ENCODE data around the gene H6PD.

Gene H6PD

DNA sequence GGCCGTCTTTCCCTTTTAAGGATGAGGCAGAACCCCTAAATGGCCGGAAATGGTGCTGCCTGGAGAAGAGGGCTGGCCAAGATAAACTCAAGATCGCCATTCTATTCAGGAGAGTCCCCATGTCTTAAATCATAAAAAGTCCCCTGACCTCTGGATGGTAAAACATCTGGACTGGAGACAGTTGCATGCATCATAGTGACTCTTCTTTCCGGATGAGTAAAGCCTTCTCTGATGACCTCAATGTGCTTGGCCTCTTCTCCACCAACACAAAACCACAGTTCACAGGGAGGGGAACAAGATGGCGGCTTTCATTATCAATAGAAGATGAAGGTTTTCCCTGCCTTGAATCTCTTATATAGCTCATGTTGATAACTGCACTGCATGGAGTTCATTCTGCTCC lies 27.5 kb upstream of the H6PD start:
- DNase-seq: no peak

DNA sequence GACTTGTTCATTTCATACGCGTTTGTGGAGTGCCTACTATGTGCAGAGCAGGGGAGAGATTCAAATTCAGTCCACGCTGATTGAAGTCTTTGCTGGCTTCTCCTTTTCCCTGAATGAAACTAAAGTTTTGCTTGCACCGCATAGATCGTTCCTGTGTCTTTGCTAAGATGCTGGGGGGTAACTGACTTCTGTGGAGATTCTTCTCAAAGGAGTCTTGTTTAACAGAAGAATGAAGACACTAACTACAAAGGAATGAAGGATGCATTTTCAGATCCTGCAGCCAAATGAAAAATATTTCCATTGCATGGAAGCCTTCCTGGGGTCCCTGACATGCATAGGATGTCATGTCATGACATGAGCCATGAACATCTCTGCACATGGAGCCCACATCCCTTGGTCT lies 26.9 kb upstream of the H6PD start:
- no peak for DNase-seq

DNA sequence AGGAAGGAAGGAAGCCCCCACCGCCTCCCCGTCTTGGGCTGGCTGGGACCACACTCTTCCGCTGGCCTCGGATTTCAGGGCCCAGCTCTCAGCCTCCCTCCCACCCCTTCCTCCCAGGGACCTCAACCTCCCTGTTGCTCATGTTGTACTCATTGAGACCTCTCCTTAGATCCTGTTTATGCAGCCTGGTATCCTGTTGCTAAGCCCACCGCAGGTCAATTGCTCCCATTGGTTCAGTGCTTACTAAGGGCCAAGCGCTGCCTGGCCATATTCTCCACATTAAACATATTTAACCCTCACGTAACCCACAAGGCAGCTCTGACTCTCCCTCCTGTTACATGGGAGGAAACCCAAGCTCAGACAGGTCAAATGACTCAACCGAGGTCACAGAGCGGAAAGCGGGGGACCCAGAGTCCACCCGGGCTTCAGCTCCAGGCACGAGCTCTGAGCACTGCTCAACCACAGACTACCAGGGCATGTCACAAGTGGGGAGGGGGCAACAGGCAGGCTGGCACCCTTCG lies 23.2 kb upstream of the H6PD start:
- DNase-seq: no peak

DNA sequence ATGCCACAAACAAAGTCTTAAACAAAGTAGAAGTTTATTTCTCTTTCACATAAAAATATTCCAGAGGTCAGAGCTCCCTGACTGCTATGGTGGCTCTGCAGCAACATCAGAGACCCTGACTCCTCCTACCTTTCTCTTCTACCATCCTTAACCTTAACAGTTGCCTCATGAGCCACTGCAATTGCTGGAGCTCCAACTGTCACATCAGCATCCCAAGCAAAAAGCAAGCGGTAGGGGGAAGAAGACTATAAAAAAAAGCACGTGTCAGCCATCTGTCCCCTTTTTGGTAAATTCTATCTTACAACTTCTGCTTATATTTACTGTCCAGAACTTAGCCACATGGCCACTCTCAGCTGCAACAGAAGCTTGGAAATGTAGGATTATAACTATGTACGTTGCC lies 21.8 kb upstream of the H6PD start:
- DNase-seq: no peak

DNA sequence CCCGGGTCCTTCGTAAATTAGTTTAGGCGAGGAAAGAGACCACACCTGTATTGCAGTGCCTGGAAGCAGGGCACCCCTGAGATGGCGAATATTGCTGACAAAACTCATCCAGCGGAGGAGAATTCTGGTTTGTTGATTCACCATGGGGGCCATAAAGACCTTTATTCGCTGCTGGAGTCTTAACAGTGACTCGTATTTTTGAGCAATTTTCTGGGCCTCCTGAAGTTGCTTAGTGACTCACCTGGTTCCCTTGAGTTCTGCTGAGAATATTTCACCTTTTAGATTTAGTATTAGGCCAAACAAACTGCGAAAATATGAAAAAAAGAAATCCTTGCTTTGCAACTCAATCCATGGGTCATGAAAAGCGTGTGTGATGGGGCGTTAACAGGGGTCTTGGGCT lies 20.6 kb upstream of the H6PD start:
- DNase-seq: no peak

DNA sequence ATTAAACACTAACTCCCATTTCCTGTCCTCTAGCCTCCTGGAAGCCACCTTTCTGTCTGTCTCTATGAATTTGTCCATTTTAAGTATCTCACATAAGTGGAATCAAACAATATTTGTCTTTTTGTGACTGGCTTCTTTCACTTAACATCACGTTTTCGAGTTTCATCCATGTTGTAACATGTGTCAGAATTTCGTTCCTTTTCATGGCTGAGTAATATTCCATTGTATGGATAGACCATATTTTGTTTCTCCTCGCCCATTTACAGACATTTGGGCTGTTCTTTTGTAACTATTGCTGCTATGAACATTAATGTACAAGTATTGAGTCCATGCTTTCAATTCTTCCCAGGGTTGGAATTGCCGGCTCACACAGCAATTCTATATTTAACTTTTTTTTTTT lies 15.7 kb upstream of the H6PD start:
- DNase-seq: no peak

DNA sequence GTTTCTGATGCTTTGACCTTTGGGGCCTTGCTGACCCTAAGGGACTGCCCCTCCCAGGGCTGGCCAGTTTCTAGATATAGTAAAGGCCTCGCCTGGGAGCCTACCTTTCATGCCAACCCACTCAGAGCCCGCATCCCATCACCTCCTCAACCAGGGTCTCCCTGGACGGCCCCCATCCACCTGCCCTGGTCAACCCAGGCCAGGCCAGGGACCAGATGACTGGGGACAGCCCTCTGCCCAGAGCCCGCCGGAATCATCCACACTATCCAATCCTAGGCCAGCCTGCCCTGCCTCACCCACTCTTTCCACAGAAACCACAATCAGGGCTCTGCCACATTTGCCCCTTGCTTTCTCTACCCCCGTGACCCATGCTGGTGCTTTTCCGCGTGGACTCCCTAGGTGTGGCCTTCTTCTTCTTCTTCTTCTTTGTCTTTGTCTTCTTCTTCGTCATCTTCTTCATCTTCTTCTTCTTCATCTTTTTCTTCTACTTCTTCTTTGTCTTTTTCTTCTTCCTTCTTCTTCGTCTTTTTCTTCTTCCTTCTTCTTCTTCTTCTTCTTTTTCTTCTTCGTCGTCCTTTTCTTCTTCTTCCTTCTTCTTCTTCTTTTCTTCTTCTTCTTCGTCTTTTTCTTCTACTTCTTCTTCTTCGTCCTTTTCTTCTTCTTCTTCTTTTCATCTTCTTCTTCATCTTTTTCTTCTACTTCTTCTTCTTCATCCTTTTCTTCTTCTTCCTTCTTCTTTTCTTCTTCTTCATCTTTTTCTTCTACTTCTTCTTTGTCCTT lies 11.5 kb upstream of the H6PD start:
- no peak for DNase-seq

DNA sequence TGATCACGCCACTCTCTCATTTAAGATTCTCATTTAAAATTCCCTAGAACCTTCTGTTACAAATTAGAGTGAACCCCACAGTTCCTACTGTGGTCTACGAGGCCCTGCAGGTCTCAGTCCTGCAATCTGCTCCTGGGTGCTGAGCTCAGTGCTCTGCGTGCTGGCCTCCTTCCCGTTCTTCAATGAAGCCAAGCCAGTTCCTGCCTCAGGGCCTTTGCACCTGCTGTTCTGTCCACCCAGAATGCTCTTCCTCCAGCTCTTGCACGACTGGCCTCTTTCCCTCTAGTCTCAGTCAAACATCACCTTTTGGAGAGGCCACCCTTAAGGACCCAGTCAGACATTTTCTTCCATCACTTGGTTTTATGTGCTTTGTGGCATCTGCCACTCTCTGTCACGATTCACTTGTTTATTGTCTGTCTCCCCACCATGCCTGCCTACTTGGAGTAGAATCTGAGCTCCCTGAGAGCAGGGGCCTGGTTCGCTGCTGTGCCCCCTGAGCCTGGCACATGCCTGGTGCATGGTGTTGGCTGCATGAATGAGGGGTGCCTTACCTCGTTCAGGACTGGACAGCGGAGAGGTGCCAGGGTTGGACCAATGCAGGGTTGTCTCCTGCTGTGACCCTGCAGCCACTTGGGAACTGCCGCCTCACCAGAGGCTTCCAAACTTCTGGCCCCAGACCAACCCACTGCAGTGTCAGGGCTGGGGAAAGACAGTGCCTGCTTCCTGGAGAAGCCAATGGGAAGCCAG lies 9.7 kb upstream of the H6PD start:
- no peak for DNase-seq

DNA sequence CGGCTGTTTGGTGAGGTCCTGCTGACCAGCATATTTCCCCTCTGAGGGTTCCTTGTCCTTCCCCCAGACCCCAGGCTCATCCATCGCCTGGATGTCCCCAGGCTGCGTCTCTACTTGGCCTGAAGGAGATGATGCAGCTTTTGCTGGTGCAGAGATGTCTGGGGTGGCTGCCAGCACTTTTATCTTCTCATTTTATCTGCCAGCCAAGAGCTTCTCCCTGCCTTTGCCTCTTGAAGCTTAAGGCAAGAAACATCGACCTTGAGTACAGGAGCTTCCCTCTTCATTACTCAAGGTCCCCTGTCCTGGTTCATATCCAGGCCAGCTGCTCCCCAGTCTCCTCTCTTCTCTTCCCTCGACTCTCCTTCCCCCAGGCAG lies 9.2 kb upstream of the H6PD start:
- DNase-seq: no peak

DNA sequence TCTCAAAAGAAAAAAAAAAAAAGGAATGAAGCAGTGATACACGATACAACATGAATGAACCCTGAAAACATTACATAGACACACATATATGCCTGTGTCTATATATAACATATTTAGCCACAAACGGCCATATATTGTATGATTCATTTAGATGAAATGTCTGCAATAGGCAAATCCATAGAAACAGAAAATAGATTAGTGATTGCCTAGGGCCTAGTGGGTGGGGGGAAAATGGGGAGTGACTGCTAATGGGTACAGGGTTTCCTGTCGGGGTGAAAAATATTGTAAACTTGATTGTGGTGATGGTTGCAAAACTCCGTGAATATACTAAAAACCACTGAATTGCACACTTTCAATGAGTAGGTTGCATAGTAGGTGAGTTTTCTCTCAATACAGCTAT lies 6.0 kb upstream of the H6PD start:
- no peak for DNase-seq

DNA sequence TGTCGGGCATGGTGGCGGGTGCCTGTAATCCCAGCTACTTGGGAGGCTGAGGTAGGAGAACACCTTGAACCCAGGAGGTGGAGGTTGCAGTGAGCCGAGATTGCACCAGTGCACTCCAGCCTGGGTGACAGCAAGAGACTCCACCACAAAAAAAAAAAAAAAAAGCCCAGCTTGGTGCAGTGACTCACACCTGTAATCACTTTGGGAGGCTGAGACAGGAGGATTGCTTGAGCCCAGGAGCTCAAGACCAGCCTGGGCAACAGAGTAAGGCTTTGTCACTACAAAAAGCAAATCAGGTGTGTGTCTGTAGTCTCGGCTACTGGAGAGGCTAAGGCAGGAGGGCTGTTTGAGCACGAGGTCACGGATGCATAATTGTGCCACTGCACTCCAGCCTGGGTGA lies 5.0 kb upstream of the H6PD start:
- no peak for DNase-seq

DNA sequence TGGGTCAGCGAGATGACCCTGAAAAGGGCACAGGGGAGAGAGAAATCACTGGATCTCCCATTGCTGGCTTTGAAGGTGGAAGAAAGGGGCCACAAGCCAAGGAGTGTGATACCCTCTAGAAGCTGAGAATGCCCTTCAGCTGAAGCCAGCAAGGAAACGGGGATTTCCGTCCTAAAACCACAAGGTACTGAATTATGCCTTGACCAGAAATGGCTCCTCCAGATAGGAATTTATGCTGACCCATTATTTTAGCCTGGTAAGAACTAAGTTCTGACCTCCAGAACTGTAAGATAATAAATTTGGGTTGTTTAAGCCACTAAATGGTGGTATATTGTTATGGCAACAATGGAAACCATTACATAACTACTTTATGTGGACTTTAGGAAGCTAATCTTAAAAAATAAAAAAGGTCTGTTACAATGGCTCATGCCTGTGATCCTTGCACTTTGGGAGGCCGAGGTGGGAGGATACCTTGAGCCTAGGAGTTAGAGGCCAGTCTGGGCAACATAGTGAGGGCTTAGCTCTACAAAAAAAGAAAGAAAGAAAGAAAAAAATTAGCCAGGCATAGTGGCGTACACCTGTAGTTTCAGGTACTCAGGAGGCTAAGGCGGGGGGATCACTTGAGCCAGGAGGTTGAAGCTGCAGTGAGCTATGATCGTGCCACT lies 3.6 kb upstream of the H6PD start:
- DNase-seq: no peak

DNA sequence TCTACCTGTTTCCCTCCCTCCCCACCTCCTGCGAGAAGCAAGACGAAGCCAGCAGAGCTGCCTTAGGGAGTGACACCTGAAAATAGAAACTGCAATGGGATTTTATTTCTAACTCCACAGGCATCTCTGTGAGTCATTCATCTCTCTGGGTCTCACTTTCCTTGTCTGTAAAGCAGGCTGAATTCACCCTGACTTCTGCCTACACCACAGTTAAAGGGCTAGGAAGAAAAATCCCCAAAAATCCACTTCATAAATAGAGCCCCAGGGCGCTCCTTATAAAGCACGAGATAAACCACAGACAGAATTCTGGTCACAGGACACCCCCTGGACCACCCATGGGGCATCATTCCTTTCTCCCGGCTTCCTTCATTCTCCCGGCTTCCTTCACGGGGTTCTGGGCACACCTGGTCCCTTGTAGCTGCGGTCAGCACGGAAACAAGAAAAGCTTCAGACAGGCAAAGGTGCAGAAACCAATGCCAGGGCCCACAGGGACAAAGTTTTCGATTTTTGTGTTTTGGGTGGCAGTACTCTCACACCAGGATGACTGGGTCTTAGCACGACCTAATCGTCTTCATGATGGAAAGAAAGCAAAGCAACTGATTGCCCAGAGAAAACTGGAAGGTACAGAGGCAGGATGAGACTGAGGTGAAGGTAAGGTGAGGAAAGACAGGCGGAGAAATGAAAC lies 2.8 kb upstream of the H6PD start:
- DNase-seq: no peak

DNA sequence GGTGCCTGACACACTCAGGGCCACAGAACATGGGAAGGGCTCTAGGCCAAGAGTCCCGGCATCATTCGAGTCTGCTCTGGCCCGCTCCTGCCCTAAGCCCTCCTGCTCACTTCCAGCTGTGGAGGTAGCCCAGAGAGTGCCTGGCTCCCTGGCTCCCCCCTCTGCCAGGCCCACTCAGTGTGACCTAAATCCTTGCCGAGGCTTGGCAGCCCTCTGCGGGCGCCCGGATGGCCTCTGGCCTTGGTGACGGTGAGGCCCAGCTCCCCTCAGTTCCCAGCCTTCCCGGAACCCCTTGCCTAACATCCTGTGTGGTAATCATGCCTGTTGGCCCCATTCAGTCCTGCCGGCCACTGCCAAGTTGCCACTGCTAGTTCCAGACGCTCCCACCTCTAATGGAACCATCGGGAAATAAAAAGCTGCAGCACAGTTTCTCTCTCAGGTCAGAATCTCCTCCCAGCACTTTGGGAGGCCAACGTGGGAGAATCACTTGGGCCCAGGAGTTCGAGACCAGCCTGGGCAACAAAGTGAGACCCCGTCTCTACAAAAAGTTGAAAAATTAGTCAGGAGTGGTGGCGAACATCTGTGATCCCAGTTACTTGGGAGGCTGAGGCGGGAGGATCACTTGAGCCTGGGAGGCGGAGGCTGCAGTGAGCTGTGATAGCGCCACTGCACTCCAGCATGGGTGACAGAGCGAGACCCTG lies 1.2 kb upstream of the H6PD start:
- DNase-seq: no peak

DNA sequence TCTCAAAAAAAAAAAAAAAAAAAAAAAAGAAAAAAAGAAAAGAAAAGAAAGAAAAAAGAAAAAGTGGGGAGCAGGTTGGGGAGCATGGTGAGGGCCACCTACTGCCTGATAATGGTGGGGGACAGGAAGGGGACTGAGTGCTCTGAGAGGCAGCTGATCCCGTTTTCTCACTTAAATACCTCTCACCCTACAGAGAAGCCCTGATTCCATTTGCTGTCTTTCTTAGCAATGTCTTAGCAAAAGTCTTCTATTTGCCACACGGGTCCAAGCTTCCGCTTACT lies 692 bp upstream of the H6PD start:
- no peak for DNase-seq

DNA sequence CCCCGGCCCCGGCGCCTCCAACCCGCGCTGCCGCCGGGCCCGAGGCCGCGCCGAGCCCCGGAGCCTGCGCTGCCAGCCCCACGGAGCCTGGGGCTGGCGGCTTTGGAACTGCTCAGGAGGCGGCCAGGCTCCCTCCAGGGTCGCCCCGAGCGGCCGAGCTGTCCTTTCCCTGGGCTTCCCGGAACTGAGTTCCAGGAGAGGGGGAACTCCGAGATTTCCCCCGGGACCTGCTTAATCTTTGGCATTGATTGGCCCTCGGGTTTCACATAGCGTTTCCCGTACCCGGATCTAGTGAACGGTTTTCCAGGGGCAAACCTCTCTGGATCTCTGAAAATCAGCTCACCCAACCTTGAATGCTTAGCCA lies 504 bp downstream of the H6PD start:
- no peak for DNase-seq

DNA sequence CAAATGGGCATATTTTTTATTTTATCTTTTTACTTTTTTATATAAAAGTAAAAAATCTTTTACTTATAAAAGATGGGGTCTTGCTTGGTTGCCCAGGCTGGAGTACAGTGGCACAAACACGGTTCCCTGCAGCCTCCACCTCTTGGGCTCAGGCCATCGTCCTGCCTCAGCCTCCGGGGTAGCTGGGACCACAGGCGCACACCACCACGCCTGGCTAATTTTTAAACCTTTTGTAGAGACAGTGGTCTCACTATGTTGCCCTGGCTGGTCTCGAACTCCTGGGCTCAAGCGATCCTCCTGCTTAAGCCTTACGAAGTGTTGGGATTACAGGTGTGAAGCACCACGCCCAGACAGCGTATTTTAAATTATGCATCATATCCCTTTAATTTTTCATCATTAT lies 986 bp downstream of the H6PD start:
- no peak for DNase-seq

DNA sequence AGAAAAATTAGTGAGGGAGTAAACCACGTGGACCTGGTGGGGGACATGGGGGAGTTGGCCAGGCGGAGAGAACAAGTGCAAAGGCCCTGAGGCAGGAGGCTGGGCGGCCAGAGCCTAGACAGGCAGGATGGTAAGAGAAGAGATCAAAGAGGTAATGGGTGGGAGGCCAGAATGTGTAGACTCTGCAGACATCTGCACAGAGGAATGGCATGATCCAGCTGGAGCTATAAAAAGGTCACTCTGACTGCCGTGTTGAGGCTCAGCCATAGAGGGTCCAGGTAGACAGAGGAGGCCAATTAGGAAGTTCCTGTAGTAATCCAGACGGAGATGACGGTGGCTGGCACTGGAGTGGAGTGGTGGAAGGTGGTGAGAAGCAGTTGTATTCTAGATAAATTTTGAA lies 3.6 kb downstream of the H6PD start:
- no peak for DNase-seq

DNA sequence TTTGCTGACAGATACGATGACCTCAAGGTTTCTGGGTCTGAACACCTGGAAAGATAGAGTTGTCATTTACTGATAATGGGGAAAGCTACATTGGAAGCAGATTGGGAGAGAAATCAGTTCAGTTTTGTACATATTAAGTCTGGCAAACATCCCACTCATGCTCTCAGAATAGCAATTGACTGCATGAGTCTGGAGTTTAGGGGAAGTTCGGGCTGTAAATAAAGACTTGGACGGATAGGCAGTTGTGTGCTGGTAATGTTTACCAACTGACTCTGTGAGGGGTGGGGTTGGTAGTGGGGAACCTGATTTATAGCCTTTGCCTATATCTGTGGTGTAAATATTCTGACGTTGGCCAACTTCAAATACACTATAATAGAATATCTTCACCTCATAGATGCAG lies 4.0 kb downstream of the H6PD start:
- no peak for DNase-seq

DNA sequence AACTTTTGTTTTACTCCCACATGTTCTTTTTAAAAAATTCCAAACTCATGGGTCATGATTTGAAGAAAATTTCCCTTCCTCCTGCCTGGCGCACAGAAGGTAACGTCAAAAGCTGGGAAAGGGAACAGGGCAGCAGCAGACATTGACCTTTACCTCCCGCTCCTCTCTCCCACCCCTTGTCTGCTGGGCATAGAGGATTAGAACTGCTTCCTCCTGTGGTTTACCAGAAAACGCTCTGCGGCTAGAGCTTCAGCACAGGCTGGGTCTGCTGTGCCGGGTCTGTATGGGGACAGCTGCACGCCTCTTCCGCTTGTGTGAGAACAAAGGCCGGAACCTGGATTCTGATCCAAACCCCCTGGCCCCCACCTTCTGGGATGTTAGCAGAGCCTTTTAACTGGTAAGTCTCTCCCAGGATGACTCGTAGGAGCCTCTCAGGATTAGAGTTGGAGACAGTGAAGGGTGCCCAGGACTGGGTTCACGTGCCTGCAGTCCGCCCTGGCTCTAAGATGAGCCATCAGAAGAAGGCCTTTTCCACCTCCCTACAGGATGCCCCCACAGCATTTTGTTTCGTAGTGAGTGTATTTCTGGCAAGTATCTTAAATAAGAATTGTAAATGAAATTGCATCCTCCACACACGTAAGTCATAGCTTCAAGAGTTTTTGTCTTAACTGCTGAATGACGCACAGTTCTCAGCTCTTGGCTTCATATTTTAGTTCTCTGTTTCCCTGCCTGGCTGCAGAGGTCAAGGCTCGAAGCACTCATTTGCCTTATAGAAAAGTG lies 5.2 kb downstream of the H6PD start:
- DNase-seq: peak; percentile 31

DNA sequence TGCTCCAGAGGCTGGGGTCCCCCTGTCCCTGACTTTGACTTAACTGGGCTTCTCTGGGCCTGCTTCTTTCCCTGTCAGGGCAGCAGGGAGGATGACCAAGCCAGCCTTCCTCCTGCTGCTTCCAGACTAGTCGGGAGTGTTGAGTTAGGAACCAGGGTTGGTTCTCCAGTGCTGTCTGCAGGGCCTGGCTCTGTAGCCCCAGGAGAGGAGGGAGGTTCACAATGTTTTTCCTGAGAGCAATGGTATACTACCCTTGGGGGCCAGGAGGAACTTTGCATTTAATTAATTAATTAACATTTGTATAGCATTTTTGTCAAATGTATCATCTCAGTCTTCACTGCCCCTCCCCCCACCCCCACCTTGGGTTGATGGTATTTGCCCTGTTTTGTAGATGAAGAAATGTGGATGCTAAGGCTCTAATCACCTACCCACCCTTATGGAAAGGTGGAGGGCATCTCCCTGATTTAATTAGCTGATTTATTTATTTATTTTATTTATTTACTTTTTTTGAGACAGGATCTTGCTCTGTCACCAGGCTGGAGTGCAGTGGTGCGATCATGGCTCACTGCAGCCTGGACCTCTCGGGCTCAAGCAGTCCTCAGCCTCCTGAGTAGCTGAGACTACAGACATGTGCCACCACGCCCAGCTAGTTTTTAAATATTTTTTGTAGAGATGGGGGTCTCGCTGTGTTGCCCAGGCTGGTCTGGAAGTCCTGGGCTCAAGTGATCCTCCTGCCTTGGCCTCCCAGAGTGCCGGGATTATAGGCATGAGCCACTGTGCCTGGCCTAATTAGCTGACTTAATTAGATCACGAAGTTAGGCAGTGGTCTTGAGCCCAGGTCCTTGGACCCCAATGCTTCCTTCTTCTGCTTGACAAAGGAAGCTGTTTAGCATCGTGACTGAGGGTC lies 6.6 kb downstream of the H6PD start:
- DNase-seq: no peak
